Osteocyte (in vitro differentiated cells): ENCODE data around the gene RABEPK. TPM values are rescaled to one million over a fixed set of nuclear protein-coding genes. Genes with fewer than 3 reads are reported as not detected.
"Not testable (repeated sequence)": the region's sequence is repeated elsewhere in the genome, so short reads cannot be mapped to it uniquely, and the experiment has no call there.

Source experiments
- DNase-seq: peaks from one replicate; pipeline ENCODE4 v3.0.0; 2021; ENCODE audit warnings: mixed read lengths; ENCODE audit not compliant: unreplicated experiment; ENCODE audit errors: extremely low spot score
- H3K27ac Mint-ChIP-seq: one replicate; pipeline ENCODE4 v1.8.0; 2021; ENCODE audit warnings: mild to moderate bottlenecking, mixed read lengths; ENCODE audit not compliant: unreplicated experiment
- H3K27me3 Mint-ChIP-seq: one replicate; pipeline ENCODE4 v1.8.0; 2021; ENCODE audit warnings: mixed read lengths; ENCODE audit not compliant: unreplicated experiment
- H3K36me3 Mint-ChIP-seq: one replicate; pipeline ENCODE4 v1.8.0; 2021; ENCODE audit warnings: mixed read lengths; ENCODE audit not compliant: unreplicated experiment
- H3K4me1 Mint-ChIP-seq: one replicate; pipeline ENCODE4 v1.8.0; 2021; ENCODE audit warnings: mixed read lengths; ENCODE audit not compliant: unreplicated experiment
- H3K4me3 Mint-ChIP-seq: one replicate; pipeline ENCODE4 v1.8.0; 2021; ENCODE audit warnings: mild to moderate bottlenecking, moderate library complexity, mixed read lengths; ENCODE audit not compliant: unreplicated experiment
- H3K9me3 Mint-ChIP-seq: one replicate; pipeline ENCODE4 v1.8.0; 2021; ENCODE audit warnings: mixed read lengths; ENCODE audit not compliant: unreplicated experiment
- total RNA-seq: library from RNA; stranded (reverse); gene quantifications from 2 replicates; pipeline ENCODE4 v1.2.1, GENCODE V29; 2021
- TF ChIP-seq, protein P1 (sequence below): fragments of 200-600 bp; sonication (generic); IDR thresholded peaks from 2 replicates; pipeline ENCODE4 v1.5.0; 2021; ENCODE audit warnings: antibody characterized with exemption, mild to moderate bottlenecking, moderate library complexity

Gene RABEPK
- total RNA-seq, 1 donor from 2014 or later: 20.2 TPM

DNA sequence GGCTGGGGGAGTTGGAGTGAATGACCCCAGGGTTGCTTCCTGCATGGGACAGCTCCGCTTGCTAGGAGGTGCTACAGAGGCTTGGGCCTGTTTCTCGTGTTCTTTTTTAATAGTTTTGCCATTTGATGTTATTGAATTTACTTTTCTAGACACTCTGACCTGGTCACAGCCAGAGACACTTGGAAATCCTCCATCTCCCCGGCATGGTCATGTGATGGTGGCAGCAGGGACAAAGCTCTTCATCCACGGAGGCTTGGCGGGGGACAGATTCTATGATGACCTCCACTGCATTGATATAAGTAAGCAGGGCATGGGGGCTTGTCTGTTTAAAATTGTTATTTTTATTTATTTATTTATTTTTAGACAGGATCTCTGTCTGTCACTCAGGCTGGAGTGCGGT, 27.4 kb downstream of the RABEPK start:
- H3K9me3 Mint-ChIP-seq: no peaks in the 10 kb centered on the region
- H3K4me1 Mint-ChIP-seq: no peaks in the 10 kb centered on the region
- DNase-seq: no peak
- no peaks in the 10 kb centered on the region for H3K27me3 Mint-ChIP-seq
- H3K4me3 Mint-ChIP-seq: no peak overlapping the region
- H3K27ac Mint-ChIP-seq: no peak overlapping the region
- peaks cover 4% of the 10 kb centered on the region for H3K36me3 Mint-ChIP-seq
- TF ChIP-seq, protein P1, sequence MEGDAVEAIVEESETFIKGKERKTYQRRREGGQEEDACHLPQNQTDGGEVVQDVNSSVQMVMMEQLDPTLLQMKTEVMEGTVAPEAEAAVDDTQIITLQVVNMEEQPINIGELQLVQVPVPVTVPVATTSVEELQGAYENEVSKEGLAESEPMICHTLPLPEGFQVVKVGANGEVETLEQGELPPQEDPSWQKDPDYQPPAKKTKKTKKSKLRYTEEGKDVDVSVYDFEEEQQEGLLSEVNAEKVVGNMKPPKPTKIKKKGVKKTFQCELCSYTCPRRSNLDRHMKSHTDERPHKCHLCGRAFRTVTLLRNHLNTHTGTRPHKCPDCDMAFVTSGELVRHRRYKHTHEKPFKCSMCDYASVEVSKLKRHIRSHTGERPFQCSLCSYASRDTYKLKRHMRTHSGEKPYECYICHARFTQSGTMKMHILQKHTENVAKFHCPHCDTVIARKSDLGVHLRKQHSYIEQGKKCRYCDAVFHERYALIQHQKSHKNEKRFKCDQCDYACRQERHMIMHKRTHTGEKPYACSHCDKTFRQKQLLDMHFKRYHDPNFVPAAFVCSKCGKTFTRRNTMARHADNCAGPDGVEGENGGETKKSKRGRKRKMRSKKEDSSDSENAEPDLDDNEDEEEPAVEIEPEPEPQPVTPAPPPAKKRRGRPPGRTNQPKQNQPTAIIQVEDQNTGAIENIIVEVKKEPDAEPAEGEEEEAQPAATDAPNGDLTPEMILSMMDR: no peak

GRCh38 chr9:125233678-125234077, 33.3 kb downstream of the RABEPK start:
- H3K27ac Mint-ChIP-seq: peak overlapping the region; percentile 61

DNA sequence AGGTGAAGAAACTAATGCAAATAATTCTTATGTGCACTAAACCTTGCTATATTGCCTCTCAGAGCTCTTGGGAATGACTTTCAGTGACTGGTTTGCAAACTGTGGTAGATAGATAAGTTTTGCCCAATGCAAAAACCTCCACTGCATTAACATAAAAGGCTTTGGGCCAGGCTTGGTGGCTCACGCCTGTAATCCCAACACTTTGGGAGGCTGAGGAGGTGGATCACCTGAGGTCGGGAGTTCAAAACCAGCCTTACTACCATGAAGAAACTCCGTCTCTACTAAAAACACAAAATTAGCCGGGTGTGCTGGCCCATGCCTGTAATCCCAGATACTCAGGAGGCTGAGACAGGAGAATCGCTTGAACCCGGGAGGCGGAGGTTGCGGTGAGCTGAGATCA, 33.8 kb downstream of the RABEPK start:
- not testable (repeated sequence) for H3K27me3 Mint-ChIP-seq, H3K4me3 Mint-ChIP-seq, DNase-seq, H3K27ac Mint-ChIP-seq, H3K9me3 Mint-ChIP-seq
- Mint-ChIP-seq H3K36me3 (peaks cover 41% of the 10 kb centered on the region), H3K4me1 (peaks cover 43% of the 10 kb centered on the region)

More at GRCh38 chr9:125233678-125234077, 33.3 kb downstream of the RABEPK start:
- H3K4me3 Mint-ChIP-seq: no peak overlapping the region
- TF ChIP-seq, protein P1: no peak
- no peaks in the 10 kb centered on the region for H3K27me3 Mint-ChIP-seq
- DNase-seq: no peak
- peaks cover 37% of the 10 kb centered on the region for H3K36me3 Mint-ChIP-seq
- H3K9me3 Mint-ChIP-seq: no peaks in the 10 kb centered on the region
- H3K4me1 Mint-ChIP-seq: peaks cover 38% of the 10 kb centered on the region

DNA sequence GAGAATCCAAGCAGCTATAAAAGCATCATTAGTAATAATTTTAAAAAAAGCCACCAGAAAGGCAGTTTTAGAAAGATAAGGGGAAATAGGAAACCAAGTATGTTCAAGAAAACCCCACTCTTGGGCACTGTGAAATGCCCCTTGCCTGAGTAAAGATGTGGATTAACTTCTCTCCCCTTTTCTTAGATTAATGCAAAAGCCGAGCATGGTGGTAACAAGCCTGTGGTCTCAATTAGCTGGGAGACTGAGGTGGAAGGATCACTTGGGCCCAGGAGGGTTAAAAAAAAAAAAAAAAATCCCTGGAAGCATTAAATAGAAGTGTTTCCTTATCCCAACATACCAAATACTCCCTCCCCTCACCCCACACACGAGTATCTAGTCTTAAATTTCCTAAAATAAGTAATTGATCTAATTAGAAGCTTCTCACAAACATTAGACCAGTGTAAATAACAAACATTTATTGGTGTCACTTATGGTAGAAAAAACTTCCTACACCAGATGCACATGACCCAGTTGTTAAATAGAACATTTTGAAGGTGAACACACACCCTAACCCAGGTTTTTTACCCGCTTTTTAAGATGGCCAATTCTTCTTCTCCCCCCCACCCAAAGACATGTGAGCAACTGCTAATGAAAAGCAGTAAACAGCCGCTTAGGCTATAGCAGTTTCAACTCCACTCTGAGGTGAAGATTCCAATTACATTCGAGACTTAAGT, 35.6 kb downstream of the RABEPK start:
- TF ChIP-seq, protein P1: no peak
- Mint-ChIP-seq H3K27ac (peak overlapping the region; percentile 48), H3K4me3 (peak overlapping the region; percentile 89), H3K9me3 (no peaks in the 10 kb centered on the region), H3K27me3 (no peaks in the 10 kb centered on the region), H3K4me1 (peaks cover 52% of the 10 kb centered on the region), H3K36me3 (peaks cover 47% of the 10 kb centered on the region)
- no peak for DNase-seq

GRCh38 chr9:125236520-125237159, 36.3 kb downstream of the RABEPK start:
- peak overlapping the region; percentile 48 for H3K27ac Mint-ChIP-seq

More at GRCh38 chr9:125236520-125237159, 36.3 kb downstream of the RABEPK start:
- DNase-seq, H3K9me3 Mint-ChIP-seq, H3K27me3 Mint-ChIP-seq: not testable (repeated sequence)
- H3K4me3 Mint-ChIP-seq: peak overlapping the region; percentile 89
- TF ChIP-seq, protein P1: peak; percentile 24
- H3K4me1 Mint-ChIP-seq: peaks cover 54% of the 10 kb centered on the region
- H3K36me3 Mint-ChIP-seq: peaks cover 47% of the 10 kb centered on the region
